CD4-positive, alpha-beta T cell treated with Interleukin-6 at 100 ng/mL for 8 hours (primary cell): ENCODE results near the gene CEP89.
"Not testable (repeated sequence)": the region's sequence is repeated elsewhere in the genome, so short reads cannot be mapped to it uniquely, and the experiment has no call there.

Experiments
- DNase-seq: peaks from one replicate; pipeline ENCODE4 v3.0.0-alpha.2; 2020; ENCODE audit warnings: mixed read lengths, low spot score

CEP89 gene

DNA sequence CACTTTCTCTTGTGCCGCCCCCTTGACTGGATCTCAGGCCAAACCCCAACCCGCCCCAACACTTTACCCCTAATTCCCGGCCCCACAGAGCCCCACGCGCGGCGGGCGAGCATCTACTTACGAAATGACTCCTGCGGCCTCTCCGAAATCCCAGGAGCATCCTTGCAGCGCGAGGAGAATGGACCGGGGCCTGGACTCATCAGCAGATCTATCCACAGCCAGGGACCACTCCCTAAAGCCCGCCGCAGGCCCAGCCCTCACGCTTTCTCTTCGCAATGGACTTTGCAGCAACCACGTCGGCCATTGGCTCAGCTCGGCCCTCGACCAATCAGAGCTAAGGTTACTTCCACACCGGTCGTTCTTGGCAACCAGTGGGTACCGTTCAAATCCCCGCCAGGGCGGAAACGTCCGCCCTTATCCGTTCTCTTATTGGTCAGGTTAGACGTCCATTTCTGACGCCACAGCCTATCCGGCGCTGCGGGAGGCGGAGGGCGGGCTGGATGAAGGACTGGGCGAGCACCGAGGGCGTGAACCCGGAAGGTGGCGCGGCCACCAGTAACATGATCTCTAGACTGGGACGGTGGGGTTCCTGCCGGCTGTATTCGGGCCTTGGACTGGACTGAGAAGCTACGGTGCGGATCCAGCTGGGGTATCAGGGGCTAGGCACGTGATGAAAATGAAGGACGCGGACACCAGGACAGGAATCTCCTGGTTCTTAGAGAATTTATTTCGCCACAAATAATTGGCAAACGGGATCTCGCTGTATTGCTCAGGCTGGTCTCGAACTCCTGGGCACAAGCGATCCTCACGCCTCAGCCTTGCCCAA is at the start of gene CEP89, which contains the start of gene FAAP24:
Gene CEP89, minus strand, starts transcription at position 244 of the 826 bp plus-strand sequence. Its CDS starts 84 bp downstream, at position 160.
Gene FAAP24, plus strand, starts transcription at position 528 of the 826 bp plus-strand sequence. CDS start 955 bp downstream, outside the sequence.
- DNase-seq, result peak; percentile 99

DNA sequence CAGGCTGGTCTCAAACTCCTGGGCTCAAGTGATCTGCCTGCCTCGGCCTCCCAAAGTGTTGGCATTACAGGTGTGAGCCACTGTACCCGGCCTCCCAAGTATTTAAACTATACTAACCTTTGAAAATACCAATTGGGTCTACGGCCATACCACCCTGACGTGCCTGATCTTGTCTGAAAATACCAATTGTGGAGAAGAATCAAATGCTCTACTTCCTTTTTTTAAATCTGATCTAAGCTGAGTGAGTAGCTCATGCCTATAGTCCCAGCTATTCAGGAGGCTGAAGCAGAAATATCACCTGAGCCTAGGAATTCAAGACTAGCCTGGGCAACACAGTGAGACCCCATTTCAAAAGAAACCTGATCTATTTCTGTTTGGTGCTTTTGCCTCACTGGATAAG is 39.1 kb upstream of the CEP89 start:
- not testable (repeated sequence) for DNase-seq

DNA sequence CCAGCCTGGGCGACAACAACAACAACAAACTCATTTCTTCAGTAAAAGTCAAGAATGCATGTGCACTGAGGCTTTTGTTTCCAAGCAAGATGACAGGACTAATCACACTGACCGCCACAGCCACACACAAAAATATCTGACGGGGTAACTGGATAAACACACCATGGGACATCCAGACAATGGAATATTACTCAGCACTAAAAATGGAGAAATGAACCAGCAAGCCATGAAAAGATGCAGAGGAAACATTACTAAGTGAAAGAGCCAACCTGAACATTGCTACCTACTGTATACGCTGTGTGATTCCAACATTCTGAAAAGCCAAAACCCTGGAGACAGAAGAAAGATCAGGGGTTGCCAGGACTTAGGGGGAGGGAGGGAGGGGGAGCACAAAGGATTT is 37.0 kb upstream of the CEP89 start:
- DNase-seq, result no peak

DNA sequence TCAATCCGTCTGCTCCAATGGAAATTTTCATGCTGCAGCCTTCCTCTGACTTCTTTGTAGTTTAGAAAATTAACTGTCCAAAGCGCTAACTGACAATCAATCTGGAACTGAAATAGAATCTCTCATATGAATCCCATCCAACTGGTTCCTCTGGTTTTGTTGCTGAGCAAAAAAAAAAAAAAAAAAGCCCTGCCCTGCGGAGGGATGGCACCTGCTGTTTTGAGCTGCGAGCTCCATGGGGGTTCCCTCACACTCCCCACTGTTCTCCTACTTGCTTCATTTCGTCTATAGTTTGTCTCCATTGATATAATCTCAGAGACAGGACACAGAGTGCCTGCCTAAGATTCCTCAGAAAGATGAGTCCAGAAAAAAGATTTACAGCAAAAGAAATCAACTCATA is 33.7 kb upstream of the CEP89 start:
- no peak for DNase-seq

DNA sequence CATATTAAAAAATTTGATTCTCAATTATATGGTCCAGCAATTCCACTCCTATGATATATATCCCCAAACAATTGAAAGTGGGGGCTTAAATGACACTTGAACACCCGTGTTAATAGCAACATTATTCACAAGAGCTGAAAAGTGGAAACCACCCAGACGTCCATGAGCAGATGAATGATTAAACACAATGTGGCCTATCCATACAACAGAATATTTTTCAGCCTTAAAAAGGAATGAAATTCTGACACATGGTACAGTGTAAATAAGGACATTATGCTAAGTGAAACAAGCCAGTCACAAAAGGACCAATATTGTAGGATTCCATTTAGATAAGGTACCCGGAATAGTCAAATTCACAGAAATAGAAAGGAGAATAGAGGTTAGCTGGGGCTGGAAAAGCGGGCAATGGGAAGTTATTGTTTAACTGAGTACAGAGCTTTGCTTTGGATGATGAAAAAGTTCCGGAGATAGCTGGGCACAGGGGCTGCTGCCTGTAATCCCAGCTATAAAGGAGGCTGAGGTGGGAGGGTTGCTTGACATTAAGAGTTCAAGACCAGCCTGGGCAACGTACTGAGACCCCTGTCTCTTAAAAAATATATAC is 31.8 kb upstream of the CEP89 start:
- not testable (repeated sequence) for DNase-seq

DNA sequence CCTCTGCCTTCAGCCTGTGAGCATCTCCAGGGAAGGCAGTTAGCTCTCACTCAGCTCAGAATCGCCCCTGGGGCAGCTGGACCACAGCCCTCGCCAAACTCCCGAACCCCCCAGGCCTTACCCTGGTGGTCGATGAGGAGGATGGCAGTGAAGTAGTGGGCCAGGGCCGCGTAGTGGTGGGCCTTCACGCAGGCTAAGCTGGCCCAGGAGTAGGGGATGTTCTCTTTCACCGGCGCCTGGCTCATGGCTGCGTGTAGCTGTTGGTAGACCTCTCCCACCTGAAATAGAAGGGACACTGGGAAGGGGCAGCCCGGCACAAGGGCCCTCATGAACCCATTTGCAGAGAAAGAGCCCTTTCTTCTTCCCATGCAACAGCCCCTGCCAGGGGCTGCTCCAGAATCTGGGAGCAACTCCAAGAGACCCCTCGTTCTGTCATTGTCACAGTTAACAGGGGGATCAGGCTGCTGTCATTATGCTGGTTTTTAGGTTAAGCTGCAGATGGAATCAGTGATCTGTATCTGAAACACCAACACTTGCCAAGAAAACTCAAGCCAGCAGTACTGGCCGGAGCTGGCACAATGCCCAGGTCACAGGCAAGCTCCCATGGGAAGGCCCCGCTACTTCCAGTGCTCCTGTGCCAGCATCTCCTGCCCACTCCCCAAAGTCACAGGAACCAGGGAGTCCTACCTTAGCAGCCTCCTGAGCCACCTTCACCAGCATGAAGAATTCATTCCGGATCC is 30.5 kb upstream of the CEP89 start:
- not testable (repeated sequence) for DNase-seq

DNA sequence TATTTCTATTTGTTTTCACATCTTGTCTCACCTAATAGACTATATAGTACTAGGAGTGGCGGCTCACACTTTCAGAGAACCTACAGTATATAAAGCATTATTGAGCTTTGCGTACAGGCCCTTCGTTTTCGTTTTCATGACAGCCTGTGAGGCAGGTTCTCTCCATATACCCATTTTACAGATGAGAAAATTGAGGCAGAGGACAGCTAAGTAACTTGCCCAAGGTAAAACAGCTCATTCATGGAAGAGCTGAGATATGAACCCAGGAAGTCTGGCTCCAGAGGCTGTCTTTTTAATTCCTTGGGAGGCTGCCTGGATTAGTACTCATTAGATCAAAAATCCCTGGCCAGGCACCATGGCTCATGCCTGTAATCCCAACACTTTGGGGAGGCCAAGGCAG is 29.2 kb upstream of the CEP89 start:
- no peak for DNase-seq

DNA sequence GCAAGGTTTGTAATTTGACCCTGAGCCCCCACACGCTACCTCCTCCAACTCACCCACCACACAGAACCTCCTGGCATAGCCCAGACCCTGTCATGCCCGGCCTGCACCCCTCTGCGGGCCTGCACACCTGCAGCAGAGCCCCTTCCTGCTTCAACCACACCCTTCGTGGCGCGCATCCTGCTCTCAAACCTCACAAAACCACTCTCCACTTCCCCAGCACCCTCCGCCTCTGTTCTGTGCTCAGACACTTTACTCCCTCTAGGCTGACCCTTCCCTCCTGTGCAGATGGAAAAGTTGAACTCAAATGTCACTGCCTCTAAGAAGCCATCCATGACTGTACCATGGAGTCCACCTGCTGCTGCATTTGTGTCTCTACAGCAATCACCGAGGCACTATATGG is 28.8 kb upstream of the CEP89 start:
- peak; percentile 40 for DNase-seq

DNA sequence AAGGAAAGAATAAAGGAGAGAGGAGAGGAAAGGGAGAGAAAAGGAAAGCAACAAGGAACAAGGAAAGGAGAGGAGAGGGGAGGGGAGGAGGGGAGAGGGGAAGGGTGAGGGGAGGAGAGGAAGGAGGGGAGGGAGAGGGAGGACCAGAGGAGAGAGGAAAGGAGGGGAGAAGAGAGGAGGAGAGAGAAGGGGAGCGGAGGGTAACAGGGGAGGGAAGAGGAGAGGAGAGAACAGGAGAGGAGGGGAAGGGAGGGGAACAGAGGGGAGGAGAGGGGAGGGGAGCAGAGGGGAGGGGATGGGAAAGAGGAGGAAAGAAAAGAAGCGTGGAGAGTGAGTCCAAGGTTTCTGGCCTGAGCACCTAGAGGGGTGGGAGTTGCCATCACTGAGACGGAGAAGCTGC is 27.0 kb upstream of the CEP89 start:
- DNase-seq, result no peak

DNA sequence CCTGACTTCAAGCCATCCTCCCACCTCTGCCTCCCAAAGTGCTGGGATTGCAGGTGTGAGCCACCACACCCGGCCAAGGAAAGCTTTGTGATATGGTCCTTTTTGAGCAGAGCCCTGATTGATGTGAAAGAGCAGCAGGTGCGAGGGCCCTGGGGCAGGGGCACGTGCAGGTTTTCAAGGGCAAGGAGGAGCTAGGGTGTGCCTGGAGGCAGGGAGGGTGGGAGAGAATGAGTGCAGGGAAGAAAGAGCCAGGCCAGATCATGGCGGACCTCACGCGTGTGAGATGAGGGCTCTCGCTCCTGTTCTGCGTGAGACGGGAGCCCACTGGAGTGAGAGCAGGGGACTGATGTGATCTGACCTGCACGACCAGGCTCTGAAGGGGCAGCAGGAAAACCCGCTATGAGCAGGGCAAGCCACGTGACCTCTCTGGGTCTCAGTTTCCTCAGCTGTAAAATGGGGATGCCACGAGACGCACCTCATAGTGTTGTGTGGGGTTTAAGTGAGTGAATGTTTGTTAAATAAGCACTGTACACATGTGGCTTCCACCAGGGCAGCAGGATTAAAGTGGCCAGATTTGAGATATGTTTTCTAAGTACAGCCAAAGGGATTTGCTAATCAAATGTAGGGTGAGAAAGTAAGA is 26.1 kb upstream of the CEP89 start:
- DNase-seq, result no peak

DNA sequence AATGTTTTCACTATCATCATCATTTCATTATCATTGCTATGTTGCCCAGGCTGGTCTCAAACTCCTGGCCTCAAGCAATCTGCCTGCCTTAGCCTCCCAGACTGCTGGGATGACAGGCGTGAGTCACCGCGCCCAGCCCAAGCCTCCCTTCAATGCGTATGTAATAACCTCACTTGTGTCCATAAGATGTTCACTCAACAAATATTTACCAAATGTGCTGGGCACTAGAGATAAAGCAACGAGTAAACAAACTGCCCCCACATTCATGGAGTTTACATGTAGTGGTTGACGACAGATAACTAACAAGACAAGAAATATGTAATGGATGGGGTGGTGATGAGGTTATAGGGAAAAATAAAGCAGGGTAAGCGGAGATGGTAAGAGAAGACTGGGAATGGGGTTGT is 25.3 kb upstream of the CEP89 start:
- not testable (repeated sequence) for DNase-seq

DNA sequence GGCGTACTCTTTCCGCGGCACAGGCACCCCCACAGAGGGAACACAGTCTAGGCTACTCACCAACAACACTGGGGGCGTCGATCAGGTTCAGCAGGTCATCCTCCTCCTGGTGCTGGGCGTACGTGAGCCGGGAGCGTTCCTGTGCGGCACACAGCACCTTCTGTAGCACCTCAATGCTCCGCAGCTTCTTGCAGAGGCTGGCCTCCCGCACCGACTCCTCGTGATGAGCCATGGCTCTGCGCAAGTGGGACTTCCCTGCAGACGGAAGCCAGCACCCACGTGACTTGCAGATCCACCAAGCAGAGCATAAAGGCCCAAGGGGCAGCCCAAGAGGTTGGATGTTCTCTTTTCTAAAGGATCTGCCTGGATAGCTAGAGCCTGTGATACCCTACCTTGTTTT is 24.2 kb upstream of the CEP89 start:
- DNase-seq, result not testable (repeated sequence)

DNA sequence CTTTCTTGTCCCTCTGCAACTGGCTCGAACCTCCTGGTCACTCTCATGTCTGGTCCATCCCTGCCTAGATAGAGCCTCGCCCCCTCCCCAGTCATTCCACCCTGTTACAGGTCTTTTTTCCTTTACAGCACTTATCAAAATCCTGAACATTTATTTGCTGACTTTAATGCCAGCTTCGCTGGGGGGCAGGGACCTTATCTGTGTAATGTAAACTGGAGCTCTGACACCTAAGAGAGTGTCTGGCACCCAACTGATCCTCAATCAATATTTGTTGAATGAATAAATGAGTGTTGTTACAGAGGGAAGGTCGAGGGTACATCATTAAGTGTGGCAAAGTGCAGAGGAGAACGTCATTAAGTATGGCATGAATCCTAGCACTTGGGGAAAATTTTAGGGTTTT is 17.0 kb upstream of the CEP89 start:
- no peak for DNase-seq

DNA sequence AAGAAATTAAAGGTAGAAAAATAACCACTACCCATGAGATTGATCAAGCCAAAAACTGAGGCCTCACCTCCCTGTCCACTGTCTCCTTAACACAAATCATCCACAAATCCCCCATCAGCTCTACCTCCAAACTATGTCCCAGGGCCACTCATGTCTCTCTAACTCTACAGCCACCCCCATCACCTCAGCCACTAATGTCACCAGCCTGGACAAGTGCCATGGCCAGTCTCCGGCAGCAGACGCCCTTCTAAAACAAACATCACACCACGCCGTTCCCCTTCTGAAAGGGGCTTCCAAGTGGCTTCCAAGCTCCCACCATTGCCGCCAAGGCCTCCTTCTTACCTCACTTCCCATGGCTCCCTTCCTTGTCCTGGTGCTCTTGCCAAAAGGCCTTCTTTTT is 16.5 kb upstream of the CEP89 start:
- not testable (repeated sequence) for DNase-seq

DNA sequence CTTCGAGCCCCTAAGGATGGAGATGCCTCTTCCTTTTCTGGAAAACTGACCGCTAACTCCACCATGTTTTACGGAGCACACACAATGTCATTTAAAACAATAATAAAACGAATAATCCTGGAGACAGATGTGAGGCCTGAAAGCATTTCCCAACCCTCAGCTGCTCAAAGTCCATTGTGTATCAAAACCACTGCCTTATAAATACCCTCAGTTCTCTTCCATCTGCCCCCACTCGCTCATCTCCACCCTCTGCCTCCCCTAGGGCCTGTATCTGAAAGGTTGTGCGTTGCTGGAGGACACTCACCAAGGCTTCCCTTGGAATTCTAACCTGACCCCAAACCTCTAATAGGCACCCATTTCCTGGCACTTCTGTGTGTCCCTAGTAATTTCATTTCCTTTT is 10.7 kb upstream of the CEP89 start:
- not testable (repeated sequence) for DNase-seq

DNA sequence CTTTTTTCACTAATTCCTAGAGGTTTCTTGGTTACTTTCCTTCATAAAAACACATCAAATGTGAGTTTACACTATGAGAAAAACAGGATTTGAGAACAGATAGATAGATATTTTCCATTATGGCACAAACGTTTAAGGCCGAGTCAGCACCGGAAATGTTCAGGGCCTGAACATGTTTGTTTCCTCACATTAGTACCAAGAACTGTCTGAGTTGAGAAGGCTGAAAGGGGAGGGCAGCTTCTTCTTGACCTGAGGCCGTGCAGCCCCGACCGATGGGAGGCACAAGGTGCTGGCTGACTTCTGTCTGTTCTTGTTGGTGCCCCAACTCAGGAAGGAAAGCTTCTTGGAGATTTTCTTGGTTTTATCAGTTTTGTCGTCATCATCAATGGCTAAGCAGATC is 8.0 kb upstream of the CEP89 start:
- not testable (repeated sequence) for DNase-seq

DNA sequence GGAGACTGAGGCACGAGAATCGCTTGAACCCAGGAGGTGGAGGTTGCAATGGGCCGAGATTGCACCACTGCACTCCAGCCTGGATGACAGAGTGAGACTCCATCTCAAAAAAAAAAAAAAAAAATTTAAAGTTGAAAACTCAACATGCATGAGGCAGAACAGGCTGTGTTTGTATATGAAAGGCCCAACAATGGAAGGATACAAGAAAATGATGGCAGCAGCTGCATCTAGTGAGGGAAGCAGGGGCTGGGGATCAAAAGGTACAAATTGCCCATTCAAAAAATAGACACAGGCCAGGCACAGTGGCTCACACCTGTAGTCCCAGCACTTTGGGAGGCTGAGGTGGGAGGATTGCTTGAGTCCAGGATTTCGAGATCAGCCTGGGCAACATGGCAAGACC is 6.1 kb upstream of the CEP89 start:
- DNase-seq, result not testable (repeated sequence)

DNA sequence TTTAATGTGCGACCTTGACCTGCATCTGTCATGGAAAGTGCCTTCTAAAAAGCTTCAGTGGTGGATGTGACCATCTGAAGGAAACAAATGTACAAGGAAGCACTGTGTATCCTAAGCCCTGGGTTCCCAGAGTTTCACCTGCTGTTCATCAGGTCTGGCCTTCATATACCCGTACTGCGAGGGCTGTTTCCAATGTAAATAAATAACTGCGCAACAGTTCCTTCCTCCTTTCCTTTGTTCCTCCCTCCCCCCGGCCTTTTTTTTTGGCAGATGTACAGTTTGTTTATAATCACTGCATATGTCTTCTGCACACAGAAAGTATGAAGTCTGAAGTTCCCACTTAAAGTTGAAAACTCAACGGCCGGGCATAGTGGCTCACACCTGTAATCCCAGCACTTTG is 5.5 kb upstream of the CEP89 start:
- DNase-seq, result no peak

DNA sequence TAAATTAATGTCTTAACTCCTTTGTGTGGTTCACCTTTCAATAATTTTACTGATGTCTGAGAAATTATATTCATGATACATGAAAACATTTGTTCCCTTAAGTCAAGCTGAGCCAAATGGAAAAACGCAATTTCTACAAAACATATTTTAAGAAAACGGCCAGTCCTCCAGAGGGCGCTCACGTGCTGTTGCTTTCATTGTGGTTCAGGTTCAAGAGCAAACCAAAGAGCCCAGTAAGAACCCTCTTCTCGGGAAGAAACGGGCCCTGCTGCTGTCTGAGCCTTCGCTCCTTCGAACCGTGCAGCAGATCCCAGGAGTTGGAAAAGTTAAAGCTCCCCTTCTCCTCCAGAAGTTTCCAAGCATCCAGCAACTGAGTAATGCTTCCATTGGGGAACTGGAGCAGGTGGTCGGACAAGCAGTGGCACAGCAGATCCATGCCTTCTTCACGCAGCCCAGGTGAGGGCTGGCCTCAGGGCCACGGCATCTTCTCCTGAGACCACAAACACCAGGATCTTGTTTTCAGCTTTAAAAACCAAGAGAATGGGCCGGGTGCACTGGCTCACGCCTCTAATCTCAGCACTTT is 4.6 kb upstream of the CEP89 start:
- DNase-seq, result peak; percentile 53

DNA sequence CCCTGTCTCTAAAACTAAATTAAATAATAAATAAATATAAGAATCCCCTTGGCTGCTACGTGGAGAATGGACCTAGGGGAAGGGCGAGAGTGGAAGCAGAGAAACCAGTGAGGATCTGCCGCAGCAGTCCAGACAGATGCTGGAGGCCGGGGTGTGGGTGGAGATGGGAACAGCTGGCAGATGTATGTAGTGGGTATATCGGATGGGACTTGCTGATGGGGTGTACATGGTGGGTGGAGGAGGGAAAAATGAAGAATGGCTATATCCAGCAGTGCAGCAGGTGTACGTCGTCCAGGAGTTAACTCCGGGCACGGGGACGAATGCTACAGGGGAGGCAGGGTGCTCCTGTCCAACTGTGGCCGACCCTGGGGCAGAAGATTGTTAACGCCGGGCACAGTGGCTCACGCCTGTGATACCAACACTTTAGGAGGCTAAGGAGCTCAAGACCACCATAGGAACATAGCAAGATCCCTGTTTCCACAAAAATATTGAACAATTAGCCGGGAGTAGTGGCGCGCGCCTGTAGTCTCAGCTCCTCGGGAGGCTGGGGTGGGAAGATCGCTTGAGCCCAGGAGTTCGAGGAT is 654 bp downstream of the CEP89 start:
- DNase-seq, result no peak

DNA sequence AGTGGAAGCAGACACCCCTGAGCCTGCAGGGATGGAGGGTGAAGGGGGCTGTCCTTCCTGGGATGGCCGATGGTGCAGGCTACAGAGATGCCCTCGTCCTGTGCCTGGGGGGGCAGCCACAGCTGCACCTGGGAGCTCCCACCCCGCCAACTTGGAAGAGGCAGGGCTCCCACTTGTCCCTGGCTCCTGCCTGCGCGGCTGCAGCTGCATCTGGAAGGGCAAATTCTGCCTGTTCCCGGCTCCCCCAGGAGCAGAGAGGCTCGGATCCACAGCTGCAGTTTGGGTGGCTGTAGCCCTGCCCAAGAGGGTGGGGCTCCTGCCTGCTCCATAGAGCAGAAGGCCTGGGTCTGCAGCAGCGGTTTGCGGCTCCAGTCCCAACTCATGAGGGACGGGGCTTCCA is 2.2 kb downstream of the CEP89 start:
- DNase-seq, result no peak

DNA sequence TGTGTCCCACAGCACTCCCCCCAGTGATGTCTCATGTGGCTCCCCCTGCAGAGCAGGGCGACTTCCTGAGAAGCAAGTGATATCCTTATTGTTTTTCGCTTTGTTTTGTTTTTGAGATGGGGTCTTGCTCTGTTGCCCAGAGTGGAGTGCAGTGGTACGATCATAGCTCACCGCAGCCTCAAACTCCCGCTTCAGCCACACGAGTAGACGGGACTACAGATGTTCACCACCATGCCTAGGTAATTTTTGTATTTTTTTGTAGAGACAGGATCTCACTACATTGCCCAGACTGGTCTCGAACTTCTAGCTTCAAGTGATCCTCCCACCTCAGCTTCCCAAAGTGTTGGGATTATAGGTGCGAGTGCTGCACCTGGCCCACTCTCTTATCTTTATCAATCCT is 5.0 kb downstream of the CEP89 start:
- DNase-seq, result no peak
